Activated CD4-positive, alpha-beta T cell treated with anti-CD3 and anti-CD28 coated beads, Interleukin-2, Interleukin-6, amounts not matched to agents 100 ng/mL and 50 ng/mL, durations not matched to agents 16 hours and 8 hours (primary cell): Measurements from ENCODE around the gene PTPRG.
"Not testable (repeated sequence)": the region's sequence is repeated elsewhere in the genome, so short reads cannot be mapped to it uniquely, and the experiment has no call there.

Experiments
- DNase-seq: peaks from one replicate; pipeline ENCODE4 v3.0.0-alpha.2; 2020

PTPRG gene

DNA sequence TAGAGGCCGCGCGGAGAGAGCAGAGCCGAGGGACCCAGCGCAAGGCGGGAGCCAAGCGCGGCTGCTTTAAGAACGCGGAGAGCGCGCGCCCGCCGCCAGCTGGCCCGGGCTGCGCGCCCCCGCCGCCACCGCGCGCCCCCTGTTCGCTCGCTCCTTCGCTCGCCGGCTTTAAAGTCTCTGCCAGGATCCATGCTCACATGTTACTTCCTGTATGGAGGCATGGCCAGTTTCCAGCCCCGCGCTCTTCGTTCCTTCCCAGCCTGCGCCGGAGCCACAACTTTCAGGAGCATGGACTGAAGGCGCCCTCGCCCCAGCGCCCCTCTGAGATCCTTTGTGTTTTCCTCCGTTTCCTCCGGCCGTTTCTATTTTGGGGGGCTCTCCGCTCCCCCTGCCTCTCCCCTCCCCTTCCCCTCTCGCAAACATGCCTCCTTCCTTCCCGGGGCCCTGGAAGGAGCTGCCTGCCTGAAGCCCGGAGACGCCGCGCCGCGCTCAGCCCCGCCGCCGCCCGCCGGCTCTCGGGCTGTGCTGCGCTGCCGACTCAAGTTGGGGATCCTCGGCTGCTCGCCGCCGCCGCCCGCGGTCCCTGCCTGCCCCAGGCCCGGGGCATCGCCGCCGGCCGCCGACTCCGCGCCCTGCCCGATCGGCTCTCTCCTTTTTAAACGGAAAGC lies at the start of gene PTPRG:
Gene PTPRG, plus strand, starts transcription at position 198 of the 668 bp plus-strand sequence. CDS start 717 bp downstream, outside the sequence.
- peak; percentile 51 for DNase-seq

DNA sequence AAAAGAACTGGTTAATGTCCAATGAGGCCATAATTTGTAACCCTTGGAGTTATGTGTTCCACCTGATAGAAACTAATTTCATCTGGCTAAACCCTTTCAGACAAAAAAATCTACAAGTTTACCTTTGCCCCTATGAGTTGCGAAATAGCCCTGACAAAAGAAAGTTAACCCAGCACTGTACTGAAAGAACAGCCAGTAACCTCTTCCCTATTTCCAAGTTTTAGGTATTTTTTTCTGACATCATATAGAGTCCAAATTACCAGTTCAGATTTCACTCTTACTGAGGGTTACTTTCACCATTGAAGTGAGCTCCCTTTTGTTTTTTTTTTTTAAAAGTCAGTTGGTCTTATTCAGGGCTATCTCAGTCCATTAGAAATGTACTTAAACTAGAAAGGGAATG lies 42.8 kb upstream of the PTPRG start:
- DNase-seq = no peak

GRCh38 chr3:61520966-61521628 lies 40.3 kb upstream of the PTPRG start:
- peak; percentile 83 for DNase-seq

- peak; percentile 20 for DNase-seq
These were observed 39.3 kb upstream of the PTPRG start for GRCh38 chr3:61522060-61522459.

- no peak for DNase-seq
These were observed 38.7 kb upstream of the PTPRG start for GRCh38 chr3:61522626-61523025.

DNA sequence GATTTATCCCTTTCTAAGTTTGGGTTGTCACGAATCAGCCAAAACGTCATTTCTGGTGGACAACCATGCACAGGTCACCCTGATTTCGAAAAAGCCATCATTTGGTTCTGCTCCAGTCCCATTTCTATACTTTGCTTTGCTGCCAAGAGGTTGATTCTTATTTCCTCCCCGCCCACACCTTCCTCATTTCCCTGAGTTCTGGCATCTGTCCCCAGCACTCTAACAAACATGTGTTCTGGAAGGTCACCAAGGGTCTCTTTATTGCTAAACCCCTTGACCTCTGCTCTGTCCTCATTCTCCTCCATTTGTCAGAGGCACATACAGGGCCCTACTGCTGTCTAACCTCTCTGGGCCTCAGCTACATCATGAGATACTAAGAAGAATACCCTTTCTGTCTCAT lies 36.4 kb upstream of the PTPRG start:
- DNase-seq = no peak

DNA sequence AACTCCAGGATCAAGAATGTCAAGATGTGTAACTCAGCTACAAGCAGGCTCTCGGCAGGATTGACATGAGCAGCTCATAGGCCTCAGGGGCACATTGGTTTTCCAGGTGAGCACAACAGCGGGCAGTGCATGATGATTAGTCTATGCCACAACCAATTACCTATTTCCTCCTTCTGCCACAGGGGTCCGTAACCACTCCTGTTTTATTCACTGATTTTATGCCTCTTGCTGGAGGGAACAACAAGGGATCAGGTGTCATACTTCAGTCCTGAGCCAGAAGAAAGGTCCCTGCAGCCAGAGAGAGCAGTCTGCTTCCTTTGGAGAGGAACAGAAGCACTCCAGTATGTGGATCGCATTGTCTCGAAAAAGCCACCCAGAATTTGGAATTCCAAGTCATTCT lies 35.1 kb upstream of the PTPRG start:
- no peak for DNase-seq

DNA sequence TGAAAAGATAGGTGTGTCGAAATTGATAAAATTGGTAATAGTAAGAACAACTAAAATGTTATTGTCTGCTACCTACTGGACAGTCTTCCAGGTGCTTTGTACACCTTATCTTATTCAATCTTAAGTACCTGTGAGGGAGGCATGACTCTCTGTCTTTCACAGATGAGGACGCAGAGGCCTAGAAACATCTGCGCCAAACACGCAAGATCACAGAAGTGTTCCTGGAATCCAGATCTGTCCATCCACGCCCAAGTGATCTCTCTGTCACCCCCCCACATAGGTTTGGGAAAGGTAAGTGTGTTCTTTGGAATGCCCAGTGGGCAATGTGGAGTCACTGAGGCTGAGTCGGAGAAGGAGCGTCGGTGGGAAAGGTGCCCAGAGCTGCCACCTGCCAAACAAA lies 34.4 kb upstream of the PTPRG start:
- no peak for DNase-seq

- DNase-seq = peak; percentile 30
These were observed 31.0 kb upstream of the PTPRG start for GRCh38 chr3:61530355-61530754.

GRCh38 chr3:61531528-61531927 lies 29.8 kb upstream of the PTPRG start:
- no peak for DNase-seq

DNA sequence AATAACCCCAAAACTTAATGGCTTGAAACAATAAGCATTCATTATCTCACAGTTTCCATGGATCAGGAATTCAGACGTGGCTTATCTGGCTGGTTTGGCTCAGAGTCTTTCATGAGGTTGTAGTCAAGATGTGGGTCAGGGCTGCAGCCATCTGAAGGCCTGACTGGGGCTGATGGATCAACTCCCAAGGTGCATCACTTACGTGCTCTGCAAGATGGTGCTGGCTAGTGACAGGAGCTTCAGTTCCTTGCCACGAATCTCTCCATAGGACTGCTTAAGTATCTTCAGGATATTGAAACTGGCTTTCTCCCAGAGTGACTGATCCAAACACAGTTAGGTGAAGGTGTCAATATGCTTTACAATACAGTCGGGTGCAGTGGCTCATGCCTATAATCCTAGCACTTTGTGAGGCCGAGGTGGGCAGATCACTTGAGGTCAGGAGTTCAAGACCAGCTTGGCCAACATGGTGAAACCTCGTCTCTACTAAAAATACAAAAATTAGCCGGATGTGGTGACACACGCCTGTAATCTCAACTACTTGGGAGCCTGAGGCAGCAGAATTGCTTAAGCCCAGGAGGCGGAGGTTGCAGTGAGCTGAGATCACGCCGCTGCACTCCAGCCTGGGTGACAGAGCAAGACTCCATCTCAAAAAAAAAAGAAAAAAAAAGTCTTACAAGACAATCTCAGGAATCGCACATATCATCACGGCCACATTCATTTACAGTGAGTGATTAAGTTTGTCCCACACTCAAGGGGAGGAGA lies 28.5 kb upstream of the PTPRG start:
- DNase-seq = no peak

DNA sequence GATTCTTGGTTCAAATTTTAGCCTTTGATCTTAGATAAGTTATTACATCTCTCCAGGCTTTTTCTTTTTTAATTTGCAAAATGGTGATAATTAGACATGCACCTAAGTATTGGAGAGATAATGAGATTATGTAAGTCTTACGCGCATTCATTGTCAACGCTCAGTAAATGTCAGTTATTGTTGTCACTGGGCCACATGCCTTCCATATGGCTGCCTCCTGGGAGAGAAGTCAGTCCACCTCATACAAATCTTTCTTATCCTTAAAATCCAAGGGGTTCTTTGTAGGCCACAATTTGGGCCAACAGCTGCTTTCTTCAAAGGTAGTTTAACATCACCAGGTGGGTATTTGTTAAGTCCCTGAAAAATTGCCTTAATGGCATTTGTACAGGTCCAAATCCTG lies 25.5 kb upstream of the PTPRG start:
- no peak for DNase-seq

- DNase-seq = no peak
These were observed 24.0 kb upstream of the PTPRG start for GRCh38 chr3:61537366-61537765.

DNA sequence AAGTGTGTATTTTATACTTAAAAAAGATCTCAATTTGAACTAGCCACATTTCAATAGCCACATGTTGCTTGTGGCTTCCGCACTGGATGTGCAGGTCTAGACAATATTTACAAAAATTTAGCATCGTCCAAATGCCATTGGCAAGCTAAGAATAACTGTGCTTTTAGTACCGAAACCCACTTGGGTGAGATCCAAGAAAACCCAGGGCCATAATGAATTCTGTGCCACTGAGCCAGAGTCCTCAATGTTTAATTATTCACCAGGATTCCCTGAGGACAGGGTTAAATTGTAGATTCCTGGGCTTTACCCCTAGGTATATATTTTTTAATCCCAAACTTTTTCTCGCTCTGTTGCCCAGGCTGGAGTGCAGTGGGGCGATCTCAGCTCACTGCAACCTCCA lies 22.9 kb upstream of the PTPRG start:
- no peak for DNase-seq

DNA sequence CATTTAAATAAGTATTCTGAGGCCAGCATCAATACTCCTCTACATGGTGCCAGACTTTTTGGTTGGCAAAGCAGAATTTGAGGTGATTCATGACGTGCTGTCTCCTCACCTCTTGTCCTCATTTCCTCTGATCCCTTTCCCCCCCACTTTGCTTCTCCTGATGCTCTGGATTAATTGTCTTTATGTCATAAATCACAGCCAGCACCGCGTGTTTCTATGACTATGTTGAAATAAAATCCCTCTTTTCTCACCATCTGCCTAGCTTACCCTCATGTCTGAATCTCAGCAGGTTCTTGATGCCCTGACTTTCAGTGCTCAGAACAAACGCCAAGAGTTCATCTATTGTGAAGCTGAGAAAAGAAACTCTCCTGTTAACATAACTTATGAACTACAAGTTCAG lies 19.7 kb upstream of the PTPRG start:
- DNase-seq = no peak

- no peak for DNase-seq
These were observed 15.7 kb upstream of the PTPRG start for GRCh38 chr3:61545716-61546115.

- DNase-seq = no peak
These were observed 13.7 kb upstream of the PTPRG start for GRCh38 chr3:61547625-61548024.

GRCh38 chr3:61552704-61553103 lies 8.7 kb upstream of the PTPRG start:
- not testable (repeated sequence) for DNase-seq

- no peak for DNase-seq
These were observed 2.1 kb upstream of the PTPRG start for GRCh38 chr3:61559136-61559731.

GRCh38 chr3:61560517-61561373 lies 626 bp upstream of the PTPRG start:
- peak; percentile 67 for DNase-seq

GRCh38 chr3:61562042-61562720 lies 810 bp downstream of the PTPRG start:
- DNase-seq = no peak

DNA sequence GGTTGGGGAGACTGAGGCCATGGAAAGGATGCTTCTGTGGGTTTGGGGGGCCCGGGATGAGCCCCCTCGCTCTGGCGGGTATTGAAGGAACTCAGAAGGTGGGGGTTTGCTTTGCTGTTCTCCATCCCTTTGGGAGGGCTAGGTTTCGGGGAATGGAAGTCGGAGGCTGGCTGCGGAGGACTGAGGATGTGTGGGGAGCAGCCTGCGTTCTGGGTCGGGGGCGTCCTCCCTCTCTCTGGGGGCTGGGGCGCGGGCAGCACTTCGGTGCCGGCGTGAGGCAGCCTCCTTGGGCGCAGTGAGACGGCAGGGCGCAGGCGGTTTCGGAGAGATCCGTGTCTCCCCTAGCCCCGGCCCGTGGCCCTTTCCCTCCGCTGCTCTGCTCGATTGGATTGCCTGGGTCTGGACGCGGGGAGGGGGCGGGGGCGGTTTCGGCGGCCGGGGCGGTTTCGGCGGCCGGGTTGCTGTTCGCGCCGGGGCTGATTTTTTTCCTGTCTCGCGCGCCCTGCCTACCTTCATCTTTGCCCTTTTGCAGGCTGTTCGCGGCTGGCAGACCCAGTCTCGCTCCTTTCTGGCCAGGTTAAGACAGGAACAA lies 1.4 kb downstream of the PTPRG start:
- DNase-seq = no peak
